B cell (primary cell): ENCODE data around the gene CNRIP1. TPM values are rescaled to one million over a fixed set of nuclear protein-coding genes. Genes with fewer than 3 reads are reported as not detected.
A peak's percentile ranks its signal among the peaks of the same experiment; 100 is the strongest.

Experiments used
- ATAC-seq: fragments of 200-7000 bp; cut with Tn5 transposase; one replicate; pipeline ENCODE4 v1.10.0; 2021; ENCODE audit warnings: low read depth, mild to moderate bottlenecking, moderate number of reproducible peaks, moderate library complexity
- CTCF ChIA-PET: fragments of 350-600 bp; sonication (Branson Sonifier 250); formaldehyde crosslinking; loops from one replicate; lab custom pipeline; 2021; ENCODE audit warnings: antibody characterized with exemption, inconsistent platforms; lab: Charles Lee
- POLR2A ChIA-PET: fragments of 350-600 bp; sonication (Branson Sonifier 250); formaldehyde crosslinking; loops from one replicate; lab custom pipeline; 2021; ENCODE audit warnings: antibody characterized with exemption; lab: Charles Lee
- DNase-seq: peaks from one replicate; pipeline ENCODE4 v3.0.0; 2013
- H2AFZ ChIP-seq: 2 replicates; pipeline ENCODE4 v1.6.1; 2012; ENCODE audit warnings: mild to moderate bottlenecking, low read depth, low read length; ENCODE audit not compliant: insufficient read depth, poor library complexity, severe bottlenecking
- H3K27ac ChIP-seq, 2 donors: 1 replicate in 1 of 2; 2 replicates in 1 of 2; pipeline ENCODE4 v1.5.1; 2012 to 2013; ENCODE audit warnings: low read length in 2 of 2, mild to moderate bottlenecking in 2 of 2, moderate library complexity in 1 of 2
- H3K27me3 ChIP-seq, 4 experiments: fragments of 200-600 bp in 1 of 4; sonication (generic) in 1 of 4; replicated peaks in 1 of 4; 1 replicate in 2 of 4; 2 replicates in 2 of 4; pipeline versions ENCODE4 v1.6.1 to v1.7.0; 2013 to 2016; ENCODE audit warnings: low read length in 3 of 4, mild to moderate bottlenecking in 2 of 4, mixed read lengths in 1 of 4, moderate library complexity in 1 of 4; ENCODE audit not compliant: insufficient read depth in 4 of 4, control insufficient read depth in 3 of 4; ENCODE audit errors: control extremely low read depth in 1 of 4
- H3K36me3 ChIP-seq, 2 experiments: replicated peaks in 1 of 2; 1 replicate in 1 of 2; 2 replicates in 1 of 2; pipeline versions ENCODE4 v1.6.1 to v1.7.1; 2013; ENCODE audit warnings: low read length in 1 of 2; ENCODE audit not compliant: insufficient read depth in 2 of 2, control insufficient read depth in 1 of 2; ENCODE audit errors: control extremely low read depth in 1 of 2, extremely low read depth in 1 of 2
- H3K4me1 ChIP-seq, 2 donors: fragments of 200-600 bp in 1 of 2; sonication (generic) in 1 of 2; 1 replicate in 1 of 2; 2 replicates in 1 of 2; pipeline versions ENCODE4 v1.5.1 to v1.6.1; 2013 to 2017; ENCODE audit warnings: low read length in 2 of 2; ENCODE audit not compliant: control insufficient read depth in 2 of 2, insufficient read depth in 2 of 2
- H3K4me2 ChIP-seq: replicated peaks from 2 replicates; pipeline ENCODE3; 2012; ENCODE audit warnings: mild to moderate bottlenecking, low read depth, low read length; ENCODE audit not compliant: poor library complexity, severe bottlenecking
- H3K4me3 ChIP-seq, 5 experiments: fragments of 200-600 bp in 1 of 5; sonication (generic) in 1 of 5; 1 replicate in 3 of 5; 2 replicates in 2 of 5; pipeline versions ENCODE4 v1.5.1 to v1.7.0; 2011 to 2016; ENCODE audit warnings: low read length in 4 of 5, mild to moderate bottlenecking in 4 of 5, low read depth in 2 of 5, control low read depth in 1 of 5, moderate library complexity in 1 of 5; ENCODE audit not compliant: insufficient read depth in 1 of 5; ENCODE audit errors: control extremely low read depth in 1 of 5, extremely low read depth in 1 of 5
- H3K79me2 ChIP-seq: fragments of 200-600 bp; sonication (generic); one replicate; pipeline ENCODE4 v1.6.0; 2016; ENCODE audit warnings: low read length; ENCODE audit not compliant: control insufficient read depth, insufficient read depth
- H3K9ac ChIP-seq: fragments of 200-600 bp; sonication (generic); 2 replicates; pipeline ENCODE4 v1.6.1; 2017; ENCODE audit warnings: mild to moderate bottlenecking, low read length, moderate library complexity
- H3K9me3 ChIP-seq, 3 donors: one replicate each; pipeline versions ENCODE4 v1.6.1 to v1.7.1; 2013; ENCODE audit warnings: low read length in 2 of 3; ENCODE audit not compliant: control insufficient read depth in 2 of 3, insufficient read depth in 1 of 3; ENCODE audit errors: control extremely low read depth in 1 of 3
- H4K20me1 ChIP-seq: 2 replicates; pipeline ENCODE4 v1.6.0; 2012; ENCODE audit warnings: mild to moderate bottlenecking, low read length; ENCODE audit not compliant: insufficient read depth, control insufficient read depth, poor library complexity, severe bottlenecking
- H3K27ac Mint-ChIP-seq: one replicate; pipeline ENCODE4 v1.8.0; 2021; ENCODE audit warnings: mixed read lengths
- H3K27me3 Mint-ChIP-seq: one replicate; pipeline ENCODE4 v1.8.0; 2021; ENCODE audit warnings: mixed read lengths
- H3K4me1 Mint-ChIP-seq: one replicate; pipeline ENCODE4 v1.8.0; 2021; ENCODE audit warnings: mixed read lengths
- H3K4me3 Mint-ChIP-seq: one replicate; pipeline ENCODE4 v1.8.0; 2021; ENCODE audit warnings: mixed read lengths
- H3K9me3 Mint-ChIP-seq: one replicate; pipeline ENCODE4 v1.8.0; 2022; ENCODE audit warnings: mixed read lengths; ENCODE audit not compliant: insufficient read depth
- CTCF ChIP-seq: fragments of 200-600 bp; IDR thresholded peaks from one replicate; pipeline ENCODE4 v1.8.0; 2022; ENCODE audit warnings: antibody characterized with exemption, mild to moderate bottlenecking
- EZH2 ChIP-seq: IDR thresholded peaks from 2 replicates; pipeline ENCODE4 v1.6.1; 2012; ENCODE audit warnings: borderline replicate concordance, low read depth, mild to moderate bottlenecking, moderate library complexity, low read length; ENCODE audit not compliant: insufficient read depth, poor library complexity, severe bottlenecking
- WGBS: methylation state at CpG from one replicate; pipeline ENCODE4 v1.1.5; 2013; ENCODE audit warnings: missing lambda C conversion rate; ENCODE audit not compliant: insufficient coverage; 5-methylcytosine and 5-hydroxymethylcytosine counted together
- intact Hi-C: fragments of 100-400 bp; cut with micrococcal nuclease; formaldehyde crosslinking; loops from one replicate; pipeline ENCODE4 v1.10.0; 2022
- polyA plus RNA-seq: library from polyadenylated mRNA; depleted of rRNA; stranded (reverse); fragments of >200 nt; gene quantifications from 2 replicates; pipeline ENCODE4 v1.2.3, GENCODE V29; 2012
- total RNA-seq, 2 donors: library from RNA; stranded (reverse); fragments of 120-200 nt in 1 of 2; gene quantifications; 1 replicate in 1 of 2; 2 replicates in 1 of 2; pipeline versions ENCODE4 v1.2.3 to v1.2.4, GENCODE V29; 2013 to 2022

The CNRIP1 gene
- total and polyA plus RNA-seq, 2 donors (not counting 1 experiment from before 2014, with no cell fraction given): not detected

- H4K20me1 ChIP-seq: peaks cover 54% of the 10 kb centered on the region
- H3K4me3 ChIP-seq: no peak overlapping the region
- ChIA-PET CTCF (interaction anchor here (0.7 to 3.0 kb wide), 3 partner anchors 14 to 52 kb away, joined by 3 to 26 read pairs (median 4); no protein-coding TSS in a partner anchor), POLR2A (no interaction called here)
- intact Hi-C loops: no loop called here
- DNase-seq (no peak), ATAC-seq (no peak)
- peak overlapping the region in 1 of 2 donors; percentile 92 for H3K27ac ChIP-seq
- WGBS: no CpG with 5 or more reads among the region's 2 CpGs
- peaks cover 56 to 72% of the 10 kb centered on the region in 2 donors for H3K4me1 ChIP-seq
- H3K79me2 ChIP-seq: peaks cover 79% of the 10 kb centered on the region
- no peaks in the 10 kb centered on the region for H3K27me3 Mint-ChIP-seq
- peaks cover 26% of the 10 kb centered on the region for H3K4me1 Mint-ChIP-seq
- H3K27me3 ChIP-seq: no peaks in the 10 kb centered on the region
- H3K9ac ChIP-seq: no peak overlapping the region
- no peaks in the 10 kb centered on the region for H3K9me3 Mint-ChIP-seq
- peak overlapping the region; percentile 96 for H3K4me2 ChIP-seq
- TF ChIP-seq CTCF (no peak), EZH2 (no peak)
- H3K9me3 ChIP-seq: no peaks in the 10 kb centered on the region
- H3K27ac Mint-ChIP-seq: no peak overlapping the region
- H2AFZ ChIP-seq: no peak overlapping the region
- peaks cover 0 to 2% of the 10 kb centered on the region in 2 experiments for H3K36me3 ChIP-seq
- no peak overlapping the region for H3K4me3 Mint-ChIP-seq
These were observed 70.9 kb downstream of the CNRIP1 start for GRCh38 chr2:68248806-68249205.

- H3K4me1 Mint-ChIP-seq: peaks cover 22% of the 10 kb centered on the region
- no peaks in the 10 kb centered on the region for H3K27me3 Mint-ChIP-seq
- no peak overlapping the region for H3K4me3 ChIP-seq
- H2AFZ ChIP-seq: no peak overlapping the region
- H3K9me3 Mint-ChIP-seq: no peaks in the 10 kb centered on the region
- TF ChIP-seq EZH2: no peak
- TF ChIP-seq CTCF: no peak
- WGBS: 100% methylated on average over 2 of the region's 3 CpGs
- peak overlapping the region in 1 of 2 donors; percentile 92 for H3K27ac ChIP-seq
- H3K79me2 ChIP-seq: peaks cover 79% of the 10 kb centered on the region
- CTCF ChIA-PET: interaction anchor here (0.7 kb wide), 1 partner anchor 38 kb away, joined by 4 read pairs; no protein-coding TSS in a partner anchor
- H3K9ac ChIP-seq: no peak overlapping the region
- H3K36me3 ChIP-seq: peaks cover 0 to 2% of the 10 kb centered on the region in 2 experiments
- no peak overlapping the region for H3K27ac Mint-ChIP-seq
- H3K4me1 ChIP-seq: peaks cover 56 to 68% of the 10 kb centered on the region in 2 donors
- H3K4me3 Mint-ChIP-seq: no peak overlapping the region
- DNase-seq (no peak), ATAC-seq (no peak)
- intact Hi-C loops: no loop called here
- POLR2A ChIA-PET: no interaction called here
- peaks cover 58% of the 10 kb centered on the region for H4K20me1 ChIP-seq
- no peaks in the 10 kb centered on the region for H3K9me3 ChIP-seq
- peak overlapping the region; percentile 96 for H3K4me2 ChIP-seq
- H3K27me3 ChIP-seq: no peaks in the 10 kb centered on the region
These were observed 71.4 kb downstream of the CNRIP1 start for GRCh38 chr2:68248361-68248760.
